Measurements from ENCODE around the gene GNPTAB. TPM values are rescaled to one million over a fixed set of nuclear protein-coding genes. Genes with fewer than 3 reads are reported as not detected.

The GNPTAB gene
- total RNA-seq, 2 experiments from 2014 or later: 19.6 to 20.2 TPM

- H3K4me1 Mint-ChIP-seq (ENCODE audit: low read depth): peaks cover 25% of the 10 kb centered on the region
- DNase-seq: no peak
These were observed 35.7 kb downstream of the GNPTAB start for GRCh38 chr12:101795013-101795412.

GRCh38 chr12:101794574-101794973 lies 36.2 kb downstream of the GNPTAB start:
- ChIA-PET POLR2A (interaction anchor here (2.0 kb wide), 1 partner anchor 13 kb away, joined by 7 read pairs; no protein-coding TSS in a partner anchor), CTCF (interaction anchor here (1.3 to 6.5 kb wide), 5 partner anchors 13 to 45 kb away, joined by 4 to 64 read pairs (median 5); partner anchors contain the start of gene GNPTAB)
- DNase-seq: no peak
- H3K27me3 Mint-ChIP-seq: no peaks in the 10 kb centered on the region
- H3K36me3 Mint-ChIP-seq: peaks cover 3% of the 10 kb centered on the region
- H3K27ac Mint-ChIP-seq: no peak overlapping the region
- intact Hi-C loops (cut with micrococcal nuclease): no loop called here
- H3K4me3 Mint-ChIP-seq: no peak overlapping the region
- H3K4me1 Mint-ChIP-seq (ENCODE audit: low read depth): peaks cover 21% of the 10 kb centered on the region
- no peaks in the 10 kb centered on the region for H3K9me3 Mint-ChIP-seq

More at GRCh38 chr12:101795013-101795412, 35.7 kb downstream of the GNPTAB start:
- Mint-ChIP-seq H3K36me3 (no peaks in the 10 kb centered on the region), H3K27ac (no peak overlapping the region), H3K4me3 (no peak overlapping the region), H3K9me3 (no peaks in the 10 kb centered on the region), H3K27me3 (no peaks in the 10 kb centered on the region)
- intact Hi-C loops (cut with micrococcal nuclease): no loop called here
- ChIA-PET POLR2A (interaction anchor here (1.1 to 2.0 kb wide), 2 partner anchors 13 to 29 kb away, joined by 3 to 7 read pairs; no protein-coding TSS in a partner anchor), CTCF (interaction anchor here (1.3 to 6.5 kb wide), 4 partner anchors 21 to 44 kb away, joined by 4 to 64 read pairs (median 10); partner anchors contain the start of gene GNPTAB)

- H3K4me3 Mint-ChIP-seq: no peak overlapping the region
- no peak overlapping the region for H3K27ac Mint-ChIP-seq
- no peak for DNase-seq
- peaks cover 8% of the 10 kb centered on the region for H3K36me3 Mint-ChIP-seq
- H3K27me3 Mint-ChIP-seq: no peaks in the 10 kb centered on the region
- H3K9me3 Mint-ChIP-seq: no peaks in the 10 kb centered on the region
- H3K4me1 Mint-ChIP-seq (ENCODE audit: low read depth): peaks cover 17% of the 10 kb centered on the region
- ChIA-PET CTCF (interaction anchor here (1.2 to 6.5 kb wide), 7 partner anchors 12 to 46 kb away, joined by 3 to 64 read pairs (median 5); partner anchors contain the start of gene GNPTAB), POLR2A (interaction anchor here (0.6 to 2.0 kb wide), 3 partner anchors 12 to 37 kb away, joined by 3 to 8 read pairs (median 7); partner anchors contain the start of gene GNPTAB)
- intact Hi-C loops (cut with micrococcal nuclease): loop anchor here (1.0 kb wide), 3 partner anchors 11 to 37 kb away; partner anchors contain the start of gene GNPTAB
These were observed 37.4 kb downstream of the GNPTAB start for GRCh38 chr12:101793401-101793800.

- H3K4me1 Mint-ChIP-seq (ENCODE audit: low read depth): peaks cover 17% of the 10 kb centered on the region
- ChIA-PET CTCF (interaction anchor here (1.2 to 6.5 kb wide), 7 partner anchors 11 to 47 kb away, joined by 3 to 64 read pairs (median 5); partner anchors contain the start of gene GNPTAB), POLR2A (interaction anchor here (1.6 kb wide), 1 partner anchor 38 kb away, joined by 8 read pairs; the partner anchor contains the start of gene GNPTAB)
- no peaks in the 10 kb centered on the region for H3K9me3 Mint-ChIP-seq
- no peak for DNase-seq
- no peaks in the 10 kb centered on the region for H3K27me3 Mint-ChIP-seq
- H3K4me3 Mint-ChIP-seq: no peak overlapping the region
- peaks cover 8% of the 10 kb centered on the region for H3K36me3 Mint-ChIP-seq
- H3K27ac Mint-ChIP-seq: no peak overlapping the region
- intact Hi-C loops (cut with micrococcal nuclease): no loop called here
These were observed 38.5 kb downstream of the GNPTAB start for GRCh38 chr12:101792046-101792931.

- H3K36me3 Mint-ChIP-seq: peaks cover 10% of the 10 kb centered on the region
These were observed 41.6 kb downstream of the GNPTAB start for GRCh38 chr12:101789171-101789570.

GRCh38 chr12:101785671-101786070 lies 45.1 kb downstream of the GNPTAB start:
- CTCF ChIA-PET: interaction anchor here (1.0 kb wide), 1 partner anchor 12 kb away, joined by 3 read pairs; no protein-coding TSS in a partner anchor
- Mint-ChIP-seq H3K27ac (no peak overlapping the region), H3K36me3 (peaks cover 10% of the 10 kb centered on the region), H3K4me3 (no peak overlapping the region), H3K27me3 (no peaks in the 10 kb centered on the region), H3K4me1 (ENCODE audit: low read depth) (peaks cover 21% of the 10 kb centered on the region), H3K9me3 (no peaks in the 10 kb centered on the region)
- POLR2A ChIA-PET: no interaction called here
- intact Hi-C loops (cut with micrococcal nuclease): no loop called here
- DNase-seq: no peak

More at GRCh38 chr12:101789171-101789570, 41.6 kb downstream of the GNPTAB start:
- H3K9me3 Mint-ChIP-seq: no peaks in the 10 kb centered on the region
- no peak overlapping the region for H3K27ac Mint-ChIP-seq
- peaks cover 10% of the 10 kb centered on the region for H3K4me1 Mint-ChIP-seq (ENCODE audit: low read depth)
- CTCF ChIA-PET: no interaction called here
- no peak overlapping the region for H3K4me3 Mint-ChIP-seq
- no peaks in the 10 kb centered on the region for H3K27me3 Mint-ChIP-seq
- intact Hi-C loops (cut with micrococcal nuclease): no loop called here
- no peak for DNase-seq
- POLR2A ChIA-PET: no interaction called here

- H3K4me1 Mint-ChIP-seq (ENCODE audit: low read depth): peaks cover 22% of the 10 kb centered on the region
- peaks cover 6% of the 10 kb centered on the region for H3K36me3 Mint-ChIP-seq
- intact Hi-C loops (cut with micrococcal nuclease): no loop called here
- ChIA-PET CTCF (interaction anchor here (1.0 to 1.2 kb wide), 3 partner anchors 11 to 55 kb away, joined by 3 read pairs; partner anchors contain the start of gene GNPTAB), POLR2A (interaction anchor here (0.6 kb wide), 1 partner anchor 77 kb away, joined by 4 read pairs; no protein-coding TSS in a partner anchor)
- H3K27ac Mint-ChIP-seq: no peak overlapping the region
- no peaks in the 10 kb centered on the region for H3K9me3 Mint-ChIP-seq
- H3K4me3 Mint-ChIP-seq: no peak overlapping the region
- H3K27me3 Mint-ChIP-seq: no peaks in the 10 kb centered on the region
- DNase-seq: no peak
These were observed 46.4 kb downstream of the GNPTAB start for GRCh38 chr12:101784376-101784775.

GRCh38 chr12:101783838-101784237 lies 46.9 kb downstream of the GNPTAB start:
- Mint-ChIP-seq H3K9me3 (no peaks in the 10 kb centered on the region), H3K4me3 (no peak overlapping the region), H3K27me3 (no peaks in the 10 kb centered on the region), H3K36me3 (peaks cover 3% of the 10 kb centered on the region), H3K4me1 (ENCODE audit: low read depth) (peaks cover 22% of the 10 kb centered on the region), H3K27ac (no peak overlapping the region)
- no peak for DNase-seq
- ChIA-PET CTCF (interaction anchor here (1.2 kb wide), 1 partner anchor 47 kb away, joined by 3 read pairs; the partner anchor contains the start of gene GNPTAB), POLR2A (interaction anchor here (1.1 kb wide), 1 partner anchor 37 kb away, joined by 5 read pairs; no protein-coding TSS in a partner anchor)
- intact Hi-C loops (cut with micrococcal nuclease): loop anchor here (2.0 kb wide), 1 partner anchor 47 kb away; the partner anchor contains the start of gene GNPTAB

GRCh38 chr12:101783150-101783549 lies 47.6 kb downstream of the GNPTAB start:
- intact Hi-C loops (cut with micrococcal nuclease): loop anchor here (2.0 kb wide), 1 partner anchor 48 kb away; the partner anchor contains the start of gene GNPTAB
- H3K9me3 Mint-ChIP-seq: no peaks in the 10 kb centered on the region
- H3K27ac Mint-ChIP-seq: no peak overlapping the region
- H3K36me3 Mint-ChIP-seq: peaks cover 4% of the 10 kb centered on the region
- peaks cover 22% of the 10 kb centered on the region for H3K4me1 Mint-ChIP-seq (ENCODE audit: low read depth)
- no peak overlapping the region for H3K4me3 Mint-ChIP-seq
- H3K27me3 Mint-ChIP-seq: no peaks in the 10 kb centered on the region
- DNase-seq: no peak
- CTCF ChIA-PET: interaction anchor here (0.7 kb wide), 1 partner anchor 42 kb away, joined by 3 read pairs; no protein-coding TSS in a partner anchor
- POLR2A ChIA-PET: interaction anchor here (1.1 kb wide), 1 partner anchor 38 kb away, joined by 5 read pairs; no protein-coding TSS in a partner anchor

- peaks cover 22% of the 10 kb centered on the region for H3K4me1 Mint-ChIP-seq (ENCODE audit: low read depth)
These were observed 48.5 kb downstream of the GNPTAB start for GRCh38 chr12:101782273-101782731.

GRCh38 chr12:101781834-101782233 lies 48.9 kb downstream of the GNPTAB start:
- no peak overlapping the region for H3K4me3 Mint-ChIP-seq
- intact Hi-C loops (cut with micrococcal nuclease): loop anchor here (1.0 to 2.0 kb wide), 3 partner anchors 11 to 49 kb away; partner anchors contain the start of gene GNPTAB
- CTCF ChIA-PET: interaction anchor here (0.7 to 3.7 kb wide), 5 partner anchors 8 to 58 kb away, joined by 3 to 42 read pairs (median 4); partner anchors contain the start of gene GNPTAB
- no peaks in the 10 kb centered on the region for H3K9me3 Mint-ChIP-seq
- H3K36me3 Mint-ChIP-seq: peaks cover 4% of the 10 kb centered on the region
- peaks cover 22% of the 10 kb centered on the region for H3K4me1 Mint-ChIP-seq (ENCODE audit: low read depth)
- POLR2A ChIA-PET: interaction anchor here (1.6 kb wide), 1 partner anchor 12 kb away, joined by 7 read pairs; no protein-coding TSS in a partner anchor
- DNase-seq: no peak
- H3K27me3 Mint-ChIP-seq: no peaks in the 10 kb centered on the region
- peak overlapping the region; percentile 64 for H3K27ac Mint-ChIP-seq

More at GRCh38 chr12:101782273-101782731, 48.5 kb downstream of the GNPTAB start:
- ChIA-PET CTCF (interaction anchor here (0.7 to 3.7 kb wide), 5 partner anchors 9 to 58 kb away, joined by 3 to 42 read pairs (median 4); partner anchors contain the start of gene GNPTAB), POLR2A (interaction anchor here (1.6 kb wide), 1 partner anchor 12 kb away, joined by 7 read pairs; no protein-coding TSS in a partner anchor)
- Mint-ChIP-seq H3K36me3 (peaks cover 4% of the 10 kb centered on the region), H3K27me3 (no peaks in the 10 kb centered on the region), H3K27ac (peak overlapping the region; percentile 18), H3K4me3 (no peak overlapping the region), H3K9me3 (no peaks in the 10 kb centered on the region)
- intact Hi-C loops (cut with micrococcal nuclease): loop anchor here (1.0 to 2.0 kb wide), 3 partner anchors 11 to 48 kb away; partner anchors contain the start of gene GNPTAB
- DNase-seq: peak; percentile 22

Measured in activated CD4-positive, alpha-beta memory T cell treated with anti-CD3 and anti-CD28 coated beads for 36 hours (primary cell).